Raji (cell line): ENCODE measurements around the gene SERPINA10.

Source experiments
- POLR2A ChIP-seq: IDR thresholded peaks from 2 replicates; pipeline ENCODE4 v1.6.1; 2011; ENCODE audit warnings: low read depth, low read length, control low read depth; ENCODE audit not compliant: insufficient read depth

SERPINA10 gene

DNA sequence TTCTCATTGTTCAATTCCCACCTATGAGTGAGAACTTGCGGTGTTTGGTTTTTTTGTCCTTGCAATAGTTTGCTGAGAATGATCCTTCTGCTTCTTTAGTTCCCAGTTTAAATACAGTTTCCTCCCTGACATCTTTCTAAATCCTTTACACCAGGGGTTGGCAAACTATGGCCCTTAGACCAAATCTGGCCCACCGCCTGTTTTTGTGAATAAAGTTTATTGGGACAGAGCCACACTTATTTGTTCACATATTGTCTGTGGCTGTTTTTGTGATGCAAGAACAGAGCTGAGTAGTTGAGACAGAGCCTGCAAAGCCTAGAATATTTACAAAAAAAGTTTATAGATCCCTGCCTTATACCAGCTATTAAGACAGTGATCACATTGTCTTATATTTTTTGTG lies 53.7 kb downstream of the SERPINA10 start:
- TF ChIP-seq POLR2A = no peak

DNA sequence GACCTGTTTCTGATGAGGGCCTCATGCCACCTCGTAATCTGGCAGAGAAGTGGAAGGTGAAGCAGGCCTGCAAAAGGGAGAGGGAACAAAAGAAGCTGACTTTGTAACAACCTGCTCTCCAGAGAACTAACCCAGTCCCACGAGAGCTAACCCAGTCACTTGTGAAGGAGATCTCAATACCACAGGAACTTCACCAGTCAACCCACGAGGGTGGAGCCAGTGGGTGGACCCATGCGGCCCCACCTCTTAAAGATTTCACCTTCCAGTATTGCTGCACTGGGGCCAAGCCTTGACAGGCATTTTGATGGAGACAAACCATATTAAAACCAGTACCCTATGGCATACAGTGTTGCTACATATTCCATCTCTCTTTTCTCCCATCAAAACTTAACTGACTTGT lies 55.1 kb downstream of the SERPINA10 start:
- no peak for TF ChIP-seq POLR2A

DNA sequence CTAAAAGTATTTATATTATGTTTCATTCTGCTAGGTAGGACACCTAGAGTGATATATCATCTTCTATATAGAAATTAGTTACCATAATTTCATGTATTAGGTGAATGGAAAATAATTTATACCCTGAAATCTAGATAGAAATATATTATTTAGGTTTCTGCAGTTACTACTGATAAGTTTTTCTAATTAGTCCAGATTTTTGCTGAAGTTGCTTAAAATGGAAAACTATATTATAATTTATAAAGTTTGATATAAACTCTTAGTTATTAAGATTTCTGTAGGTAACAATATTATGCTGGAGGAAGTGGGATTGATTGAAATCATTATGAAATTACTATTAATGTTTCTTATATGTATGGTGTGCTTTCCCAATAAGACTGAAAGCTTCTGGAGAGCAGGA lies 56.0 kb downstream of the SERPINA10 start:
- no peak for TF ChIP-seq POLR2A
